Stomach (tissue), 9 donors: ENCODE data around the gene CERS3. TPM values are rescaled to one million over a fixed set of nuclear protein-coding genes. Genes with fewer than 3 reads are reported as not detected.

Experiments
- DNase-seq, 2 donors: peaks; one replicate each; pipeline versions ENCODE4 v3.0.0 to v3.0.0-alpha.2; 2013 to 2019
- H3K27ac ChIP-seq, 5 donors: fragments of 200-600 bp in 4 of 5; sonication (generic) in 4 of 5; one replicate each; pipeline ENCODE4 v1.5.1; 2013 to 2019; ENCODE audit warnings: mild to moderate bottlenecking in 1 of 5, moderate library complexity in 1 of 5
- H3K27me3 ChIP-seq, 3 donors: fragments of 200-600 bp; sonication (generic); one replicate each; pipeline ENCODE4 v1.5.1; 2017 to 2019; ENCODE audit warnings: mixed run types in 1 of 3
- H3K36me3 ChIP-seq, 4 donors: fragments of 200-600 bp; sonication (generic); 1 replicate in 3 of 4; 2 replicates in 1 of 4; pipeline ENCODE4 v1.5.1; 2016 to 2019
- H3K4me1 ChIP-seq, 4 donors: fragments of 200-600 bp; sonication (generic); one replicate each; pipeline ENCODE4 v1.5.1; 2016 to 2019
- H3K4me3 ChIP-seq, 4 donors: fragments of 200-600 bp; sonication (generic) in 3 of 4; one replicate each; pipeline ENCODE4 v1.5.1; 2016 to 2019; ENCODE audit warnings: mild to moderate bottlenecking in 1 of 4
- H3K9me3 ChIP-seq, 4 donors: fragments of 200-600 bp; sonication (generic); one replicate each; pipeline ENCODE4 v1.5.1; 2016 to 2019
- CTCF ChIP-seq, 7 experiments: fragments of 450-650 bp in 4 of 7; fragments of 200-600 bp in 3 of 7; sonication (generic) in 3 of 7; IDR thresholded peaks; one replicate each; pipeline ENCODE4 v1.5.1; 2016 to 2019; ENCODE audit warnings: antibody characterized with exemption in 7 of 7, control low read depth in 2 of 7, mild to moderate bottlenecking in 1 of 7
- EP300 ChIP-seq: sonication (generic); formaldehyde crosslinking; IDR thresholded peaks from one replicate; pipeline ENCODE4 v1.6.1; 2017; ENCODE audit warnings: antibody characterized with exemption
- POLR2A ChIP-seq, 4 donors: fragments of 450-650 bp; IDR thresholded peaks; one replicate each; pipeline ENCODE4 v1.6.1; 2016; ENCODE audit warnings: antibody characterized with exemption in 4 of 4, control low read depth in 2 of 4, mild to moderate bottlenecking in 1 of 4, moderate library complexity in 1 of 4
- POLR2AphosphoS5 ChIP-seq, 3 donors: sonication (generic); formaldehyde crosslinking; IDR thresholded peaks; one replicate each; pipeline ENCODE4 v1.6.1; 2016; ENCODE audit warnings: antibody characterized with exemption in 3 of 3
- WGBS, 5 donors: extraction: QIAGEN DNeasy Blood & Tissue Kit in 3 of 5; methylation state at CpG; one replicate each; pipeline versions ENCODE4 v1.1.5 to v1.1.7; 2013 to 2018; 5-methylcytosine and 5-hydroxymethylcytosine counted together
- intact Hi-C: fragments of 100-400 bp; cut with DNase I; formaldehyde crosslinking; loops from one replicate; pipeline ENCODE4 v1.15.1; 2023; ENCODE audit warnings: low total_unique reads
- polyA plus RNA-seq, 3 donors: library from polyadenylated mRNA; stranded (reverse); fragments of 200-250 nt; gene quantifications; one replicate each; pipeline ENCODE4 v1.2.3, GENCODE V29; 2013
- total RNA-seq, 5 donors: library from RNA; depleted of rRNA; stranded (reverse); fragments of >200 nt; gene quantifications; one replicate each; pipeline versions ENCODE4 v1.1.0 to v1.2.3, GENCODE V29; 2014 to 2016
- donor health status: healthy with polysubstance abuse.
- donor health status: Bipolar disorder and iron deficiency.
- donor health status: healthy.

CERS3 gene
- total and polyA plus RNA-seq, 8 donors = 0.18 to 27.8 TPM; not detected in 6

- Histone ChIP-seq H3K4me1 (no peaks in the 10 kb centered on the region), H3K27ac (no peak overlapping the region), H3K4me3 (no peak overlapping the region), H3K27me3 (peaks cover 0 to 21% (median 13%) of the 10 kb centered on the region in 3 donors), H3K36me3 (no peaks in the 10 kb centered on the region), H3K9me3 (no peaks in the 10 kb centered on the region)
- intact Hi-C loops = no loop called here
- DNase-seq = no peak
- 74 to 89% (median 83%) methylated on average over 5 of the region's 5 CpGs for WGBS, 5 donors
- TF ChIP-seq CTCF (IDR thresholded peaks at IDR 0.05) (no peak), POLR2A (IDR thresholded peaks at IDR 0.05) (no peak), POLR2AphosphoS5 (IDR thresholded peaks at IDR 0.05) (no peak), EP300 (no peak)
Observed at GRCh38 chr15:100547961-100548360, 19.2 kb upstream of the CERS3 start.

GRCh38 chr15:100544946-100545345 lies 16.2 kb upstream of the CERS3 start:
- 47 to 65% (median 63%) methylated on average over 3 to 6 of the region's 6 CpGs for WGBS, 5 donors
- Histone ChIP-seq H3K27me3 (peaks cover 0 to 24% (median 13%) of the 10 kb centered on the region in 3 donors), H3K27ac (no peak overlapping the region), H3K36me3 (no peaks in the 10 kb centered on the region), H3K4me1 (no peaks in the 10 kb centered on the region), H3K4me3 (no peak overlapping the region), H3K9me3 (no peaks in the 10 kb centered on the region)
- intact Hi-C loops = no loop called here
- no peak for DNase-seq
- TF ChIP-seq POLR2AphosphoS5 (IDR thresholded peaks at IDR 0.05) (no peak), CTCF (IDR thresholded peaks at IDR 0.05) (no peak), EP300 (no peak), POLR2A (IDR thresholded peaks at IDR 0.05) (no peak)

- Histone ChIP-seq H3K4me1 (no peaks in the 10 kb centered on the region), H3K27ac (no peak overlapping the region), H3K4me3 (no peak overlapping the region), H3K9me3 (no peaks in the 10 kb centered on the region), H3K27me3 (peaks cover 0 to 24% (median 13%) of the 10 kb centered on the region in 3 donors), H3K36me3 (no peaks in the 10 kb centered on the region)
- intact Hi-C loops = no loop called here
- no peak for DNase-seq
- TF ChIP-seq POLR2A (IDR thresholded peaks at IDR 0.05) (no peak), CTCF (IDR thresholded peaks at IDR 0.05) (no peak), EP300 (no peak), POLR2AphosphoS5 (IDR thresholded peaks at IDR 0.05) (no peak)
- WGBS, 5 donors = 22 to 81% (median 26%) methylated on average over 20 to 57 of the region's 57 CpGs
Observed at GRCh38 chr15:100544338-100544841, 15.6 kb upstream of the CERS3 start.

- 90 to 94% (median 93%) methylated on average over 6 of the region's 6 CpGs for WGBS, 5 donors
- intact Hi-C loops = no loop called here
- TF ChIP-seq POLR2AphosphoS5 (IDR thresholded peaks at IDR 0.05) (no peak), EP300 (no peak), POLR2A (IDR thresholded peaks at IDR 0.05) (no peak), CTCF (IDR thresholded peaks at IDR 0.05) (no peak)
Observed at GRCh38 chr15:100542290-100542689, 13.5 kb upstream of the CERS3 start.

More at GRCh38 chr15:100542290-100542689, 13.5 kb upstream of the CERS3 start:
- no peaks in the 10 kb centered on the region for H3K36me3 ChIP-seq
- H3K9me3 ChIP-seq = peaks cover 0 to 8% (median 3%) of the 10 kb centered on the region in 4 donors
- DNase-seq = no peak
- H3K27ac ChIP-seq = no peak overlapping the region
- no peak overlapping the region for H3K4me3 ChIP-seq
- peaks cover 0 to 24% (median 13%) of the 10 kb centered on the region in 3 donors for H3K27me3 ChIP-seq
- no peaks in the 10 kb centered on the region for H3K4me1 ChIP-seq
